ENCODE results near the gene ANKRD44. TPM values are rescaled to one million over a fixed set of nuclear protein-coding genes. Genes with fewer than 3 reads are reported as not detected.

ANKRD44 gene
- total RNA-seq, 1 donor from 2014 or later = 14.2 TPM

DNA sequence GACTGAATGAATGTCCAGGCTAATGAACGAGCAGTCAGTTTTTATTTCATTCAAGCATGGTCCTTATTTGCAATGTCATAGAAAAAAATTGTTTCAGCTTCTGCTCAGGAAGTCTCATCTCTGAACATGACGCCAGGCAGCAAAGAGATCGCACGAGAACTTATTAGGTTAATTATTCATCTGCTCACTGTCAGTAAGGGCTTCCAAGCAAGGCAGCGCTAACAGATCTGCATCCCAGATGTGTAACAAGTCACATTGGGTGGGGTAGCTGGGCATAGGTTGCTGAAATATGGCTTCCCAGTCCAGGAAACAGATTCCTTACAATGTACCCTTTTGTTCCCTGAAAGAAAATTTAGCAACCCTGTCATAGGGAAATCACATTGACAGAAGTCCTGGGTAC lies 63.5 kb downstream of the ANKRD44 start:
- Mint-ChIP-seq H3K9me3 (peaks cover 5% of the 10 kb centered on the region), H3K36me3 (no peaks in the 10 kb centered on the region), H3K27me3 (no peaks in the 10 kb centered on the region), H3K27ac (no peak overlapping the region), H3K4me1 (ENCODE audit: unreplicated experiment) (peaks cover 4% of the 10 kb centered on the region), H3K4me3 (no peak overlapping the region)
- DNase-seq (ENCODE audit: extremely low spot score, unreplicated experiment) = no peak
- TF ChIP-seq, protein P1, sequence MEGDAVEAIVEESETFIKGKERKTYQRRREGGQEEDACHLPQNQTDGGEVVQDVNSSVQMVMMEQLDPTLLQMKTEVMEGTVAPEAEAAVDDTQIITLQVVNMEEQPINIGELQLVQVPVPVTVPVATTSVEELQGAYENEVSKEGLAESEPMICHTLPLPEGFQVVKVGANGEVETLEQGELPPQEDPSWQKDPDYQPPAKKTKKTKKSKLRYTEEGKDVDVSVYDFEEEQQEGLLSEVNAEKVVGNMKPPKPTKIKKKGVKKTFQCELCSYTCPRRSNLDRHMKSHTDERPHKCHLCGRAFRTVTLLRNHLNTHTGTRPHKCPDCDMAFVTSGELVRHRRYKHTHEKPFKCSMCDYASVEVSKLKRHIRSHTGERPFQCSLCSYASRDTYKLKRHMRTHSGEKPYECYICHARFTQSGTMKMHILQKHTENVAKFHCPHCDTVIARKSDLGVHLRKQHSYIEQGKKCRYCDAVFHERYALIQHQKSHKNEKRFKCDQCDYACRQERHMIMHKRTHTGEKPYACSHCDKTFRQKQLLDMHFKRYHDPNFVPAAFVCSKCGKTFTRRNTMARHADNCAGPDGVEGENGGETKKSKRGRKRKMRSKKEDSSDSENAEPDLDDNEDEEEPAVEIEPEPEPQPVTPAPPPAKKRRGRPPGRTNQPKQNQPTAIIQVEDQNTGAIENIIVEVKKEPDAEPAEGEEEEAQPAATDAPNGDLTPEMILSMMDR (conservative IDR thresholded peaks at IDR 0.05) = no peak

DNA sequence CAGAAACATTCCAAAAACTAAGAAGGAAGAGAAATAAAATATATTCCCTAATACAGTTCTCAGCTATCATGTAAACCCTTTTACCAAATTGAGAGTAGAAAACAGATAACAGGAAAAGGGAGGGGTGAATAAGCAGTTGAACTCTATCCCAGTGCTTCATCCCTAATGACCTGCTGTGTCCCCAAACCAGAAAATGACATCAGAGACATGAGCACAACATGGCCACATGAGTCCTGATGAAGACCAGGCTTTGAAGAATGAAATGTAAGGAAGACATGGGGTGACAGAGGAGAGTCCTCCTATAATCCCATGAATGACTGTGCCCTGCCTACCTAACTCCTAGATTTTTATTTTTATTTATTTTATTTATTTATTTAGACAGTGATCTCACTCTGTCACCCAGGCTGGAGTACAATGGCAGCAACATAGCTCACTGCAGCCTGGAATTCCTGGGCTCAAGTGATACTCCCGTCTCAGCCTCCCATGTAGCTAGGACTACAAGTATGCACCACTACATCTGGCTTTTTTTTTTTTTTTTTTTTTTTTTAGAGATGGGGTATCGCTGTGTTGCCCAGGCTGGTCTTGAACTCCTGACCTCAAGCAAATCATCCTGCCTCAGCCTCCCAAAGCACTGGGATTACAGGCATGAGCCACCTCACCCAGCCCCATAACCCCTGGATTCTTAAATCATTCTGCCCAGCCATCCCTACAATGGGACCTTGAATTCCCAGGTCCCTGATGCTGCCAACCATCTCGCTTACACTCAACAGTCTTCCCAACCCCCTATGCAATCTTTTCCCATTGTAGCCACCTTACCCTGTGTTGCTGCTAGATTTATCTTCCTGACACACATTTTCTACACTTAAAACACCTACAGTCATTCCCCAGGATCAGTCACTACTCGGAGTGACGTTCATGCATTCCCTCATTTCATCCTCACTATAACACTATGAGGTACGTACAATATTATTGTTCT lies 64.5 kb downstream of the ANKRD44 start:
- H3K36me3 Mint-ChIP-seq = no peaks in the 10 kb centered on the region
- H3K27ac Mint-ChIP-seq = no peak overlapping the region
- DNase-seq (ENCODE audit: extremely low spot score, unreplicated experiment) = no peak
- peaks cover 4% of the 10 kb centered on the region for H3K4me1 Mint-ChIP-seq (ENCODE audit: unreplicated experiment)
- TF ChIP-seq, protein P1 (conservative IDR thresholded peaks at IDR 0.05) = no peak
- H3K9me3 Mint-ChIP-seq = peaks cover 5% of the 10 kb centered on the region
- H3K27me3 Mint-ChIP-seq = no peaks in the 10 kb centered on the region
- H3K4me3 Mint-ChIP-seq = no peak overlapping the region

DNA sequence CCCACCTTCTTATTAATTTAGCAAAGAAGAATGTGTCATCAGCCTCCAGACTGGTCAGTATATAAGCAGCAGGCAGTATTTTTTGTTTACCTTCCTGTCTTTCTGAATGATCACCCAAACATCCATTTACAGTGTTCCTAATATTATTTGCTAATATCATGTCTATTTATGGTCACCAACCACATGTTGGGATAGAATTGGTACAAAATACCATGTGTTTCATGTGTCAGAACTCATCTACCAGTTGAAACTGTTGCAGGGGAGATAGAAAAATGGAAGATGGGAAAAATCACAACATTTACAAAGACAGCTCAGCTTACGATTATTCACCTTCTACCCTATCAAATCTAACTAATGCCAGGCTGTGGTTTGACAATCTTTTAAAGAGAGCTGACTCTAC lies 66.2 kb downstream of the ANKRD44 start:
- no peak for DNase-seq (ENCODE audit: extremely low spot score, unreplicated experiment)
- TF ChIP-seq, protein P1 (conservative IDR thresholded peaks at IDR 0.05) = no peak
- H3K27me3 Mint-ChIP-seq = no peaks in the 10 kb centered on the region
- no peak overlapping the region for H3K27ac Mint-ChIP-seq
- peaks cover 5% of the 10 kb centered on the region for H3K9me3 Mint-ChIP-seq
- no peaks in the 10 kb centered on the region for H3K36me3 Mint-ChIP-seq
- H3K4me1 Mint-ChIP-seq (ENCODE audit: unreplicated experiment) = peaks cover 4% of the 10 kb centered on the region
- no peak overlapping the region for H3K4me3 Mint-ChIP-seq

DNA sequence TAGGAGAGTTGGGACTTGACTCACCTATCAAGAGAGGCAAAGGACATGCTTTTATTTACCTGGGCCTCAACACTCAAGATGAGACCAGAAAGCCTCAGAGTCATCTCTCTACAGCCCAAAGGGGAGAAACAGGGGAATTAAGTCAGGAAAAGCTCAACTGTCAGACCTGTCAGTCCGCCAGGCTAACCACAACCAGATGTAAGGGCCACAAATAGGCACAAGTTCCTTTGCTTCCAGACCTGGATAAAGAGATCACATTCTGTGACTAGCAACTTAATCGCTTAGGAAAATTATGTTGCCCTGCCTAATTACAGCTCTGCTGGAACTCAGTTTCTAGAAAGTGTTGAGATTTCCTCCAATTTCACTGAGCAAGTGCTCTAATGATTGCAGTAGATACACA lies 67.9 kb downstream of the ANKRD44 start:
- H3K36me3 Mint-ChIP-seq = no peaks in the 10 kb centered on the region
- no peak overlapping the region for H3K4me3 Mint-ChIP-seq
- H3K4me1 Mint-ChIP-seq (ENCODE audit: unreplicated experiment) = peaks cover 4% of the 10 kb centered on the region
- TF ChIP-seq, protein P1 (conservative IDR thresholded peaks at IDR 0.05) = no peak
- no peaks in the 10 kb centered on the region for H3K27me3 Mint-ChIP-seq
- H3K9me3 Mint-ChIP-seq = peaks cover 5% of the 10 kb centered on the region
- H3K27ac Mint-ChIP-seq = no peak overlapping the region
- DNase-seq (ENCODE audit: extremely low spot score, unreplicated experiment) = no peak

DNA sequence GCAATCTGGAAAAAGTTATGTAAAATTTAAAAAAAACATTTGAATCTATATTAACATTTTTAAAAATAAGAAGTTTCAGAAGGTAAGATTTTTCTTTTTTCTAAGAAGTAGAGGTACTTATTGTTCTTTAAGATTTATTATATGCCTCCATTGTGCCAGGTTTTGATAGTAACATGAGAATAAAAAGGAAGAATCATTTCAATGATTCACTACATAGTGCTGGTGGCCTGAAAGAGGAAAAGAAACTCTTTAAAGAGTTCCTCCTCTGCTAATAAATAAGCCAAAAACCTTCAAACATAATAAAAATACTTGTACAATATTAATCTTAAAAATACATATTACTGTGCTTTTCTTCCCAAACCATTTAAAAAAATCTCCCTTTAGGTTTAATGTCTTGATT lies 69.0 kb downstream of the ANKRD44 start:
- Mint-ChIP-seq H3K4me1 (ENCODE audit: unreplicated experiment) (peaks cover 4% of the 10 kb centered on the region), H3K27ac (no peak overlapping the region), H3K4me3 (no peak overlapping the region), H3K27me3 (no peaks in the 10 kb centered on the region), H3K9me3 (peaks cover 3% of the 10 kb centered on the region), H3K36me3 (no peaks in the 10 kb centered on the region)
- DNase-seq (ENCODE audit: extremely low spot score, unreplicated experiment) = no peak
- TF ChIP-seq, protein P1 (conservative IDR thresholded peaks at IDR 0.05) = no peak
